Type B pancreatic cell (in vitro differentiated cells): ENCODE measurements around the gene MEI1. TPM values are rescaled to one million over a fixed set of nuclear protein-coding genes. Genes with fewer than 3 reads are reported as not detected.

Source experiments
- DNase-seq: peaks from one replicate; pipeline ENCODE4 v3.0.0; 2021; ENCODE audit warnings: mixed read lengths; ENCODE audit not compliant: unreplicated experiment; ENCODE audit errors: extremely low spot score
- H3K27ac Mint-ChIP-seq: 2 replicates; pipeline ENCODE4 v1.8.0; 2021; ENCODE audit warnings: mild to moderate bottlenecking, mixed read lengths
- H3K27me3 Mint-ChIP-seq: 2 replicates; pipeline ENCODE4 v1.8.0; 2021; ENCODE audit warnings: mixed read lengths
- H3K36me3 Mint-ChIP-seq: 2 replicates; pipeline ENCODE4 v1.8.0; 2021; ENCODE audit warnings: mixed read lengths
- H3K4me1 Mint-ChIP-seq: one replicate; pipeline ENCODE4 v1.8.0; 2021; ENCODE audit warnings: mixed read lengths; ENCODE audit not compliant: unreplicated experiment
- H3K4me3 Mint-ChIP-seq: 2 replicates; pipeline ENCODE4 v1.8.0; 2021; ENCODE audit warnings: mild to moderate bottlenecking, mixed read lengths
- H3K9me3 Mint-ChIP-seq: 2 replicates; pipeline ENCODE4 v1.8.0; 2021; ENCODE audit warnings: mixed read lengths
- CTCF ChIP-seq: fragments of 200-600 bp; sonication (generic); conservative IDR thresholded peaks from 2 replicates; pipeline ENCODE4 v1.5.0; 2021; ENCODE audit warnings: antibody characterized with exemption, mild to moderate bottlenecking
- total RNA-seq: library from RNA; stranded (reverse); gene quantifications from 2 replicates; pipeline ENCODE4 v1.2.1, GENCODE V29; 2021; ENCODE audit warnings: low replicate concordance

Gene MEI1
- total RNA-seq, 1 donor from 2014 or later, result 1.2 TPM

DNA sequence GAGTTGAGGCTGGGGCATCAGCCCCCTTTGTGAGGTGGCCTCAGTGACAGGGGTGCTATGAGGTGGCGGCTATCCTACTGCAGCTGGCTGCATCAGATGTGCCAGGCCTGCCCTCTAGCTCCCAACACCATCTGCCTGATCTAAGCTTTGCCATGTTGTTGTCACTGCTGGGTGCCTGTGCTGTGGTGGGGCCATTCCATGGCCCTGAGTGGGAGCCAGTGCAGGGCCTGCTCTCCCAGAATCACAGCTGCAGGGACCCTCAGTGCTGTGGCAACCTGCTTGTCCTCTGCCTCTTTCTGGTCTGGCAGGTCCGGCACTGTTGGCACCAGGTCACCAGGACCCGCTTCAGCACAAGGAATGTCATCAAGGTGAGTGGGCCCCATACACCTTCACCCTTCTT is 8.8 kb upstream of the MEI1 start:
- Mint-ChIP-seq H3K36me3 (peaks cover 3% of the 10 kb centered on the region), H3K27ac (peak overlapping the region; percentile 71), H3K27me3 (no peaks in the 10 kb centered on the region), H3K4me3 (peak overlapping the region; percentile 74), H3K4me1 (peaks cover 19% of the 10 kb centered on the region), H3K9me3 (no peaks in the 10 kb centered on the region)
- no peak for DNase-seq
- no peak for TF ChIP-seq CTCF

- Mint-ChIP-seq H3K27me3 (no peaks in the 10 kb centered on the region), H3K9me3 (no peaks in the 10 kb centered on the region), H3K27ac (no peak overlapping the region), H3K4me3 (no peak overlapping the region), H3K4me1 (peaks cover 9% of the 10 kb centered on the region), H3K36me3 (no peaks in the 10 kb centered on the region)
- DNase-seq, result no peak
- no peak for TF ChIP-seq CTCF
These were observed 4.1 kb upstream of the MEI1 start for GRCh38 chr22:41695211-41695610.

- Mint-ChIP-seq H3K36me3 (no peaks in the 10 kb centered on the region), H3K9me3 (no peaks in the 10 kb centered on the region), H3K27ac (peak overlapping the region; percentile 79), H3K4me1 (peaks cover 8% of the 10 kb centered on the region), H3K27me3 (no peaks in the 10 kb centered on the region), H3K4me3 (peak overlapping the region; percentile 80)
- DNase-seq, result no peak
- no peak for TF ChIP-seq CTCF
These were observed 2.6 kb upstream of the MEI1 start for GRCh38 chr22:41696703-41697102.

- Mint-ChIP-seq H3K27ac (peak overlapping the region; percentile 79), H3K36me3 (no peaks in the 10 kb centered on the region), H3K9me3 (no peaks in the 10 kb centered on the region), H3K4me1 (peaks cover 8% of the 10 kb centered on the region), H3K4me3 (peak overlapping the region; percentile 80), H3K27me3 (no peaks in the 10 kb centered on the region)
- peak; percentile 100 for TF ChIP-seq CTCF
- DNase-seq, result peak; percentile 96
These were observed 2.1 kb upstream of the MEI1 start for GRCh38 chr22:41697126-41697775.

DNA sequence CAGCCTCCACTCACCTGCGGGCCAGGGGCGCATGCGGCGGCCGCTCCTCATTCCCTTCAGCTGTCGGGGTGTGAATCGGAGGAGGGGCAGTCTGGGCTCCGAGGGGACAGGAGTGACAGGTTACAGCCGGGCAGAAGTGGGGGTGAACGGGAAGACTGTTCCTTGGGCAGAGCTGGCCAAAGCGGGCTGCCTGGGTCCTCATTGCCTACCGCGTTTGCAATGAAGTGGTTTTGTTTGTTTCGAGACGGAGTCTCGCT is 733 bp downstream of the MEI1 start:
- Mint-ChIP-seq H3K27ac (no peak overlapping the region), H3K36me3 (no peaks in the 10 kb centered on the region), H3K9me3 (no peaks in the 10 kb centered on the region), H3K4me3 (no peak overlapping the region), H3K27me3 (no peaks in the 10 kb centered on the region), H3K4me1 (peaks cover 8% of the 10 kb centered on the region)
- no peak for DNase-seq
- no peak for TF ChIP-seq CTCF

- Mint-ChIP-seq H3K9me3 (no peaks in the 10 kb centered on the region), H3K4me3 (no peak overlapping the region), H3K27me3 (peaks cover 3% of the 10 kb centered on the region), H3K36me3 (no peaks in the 10 kb centered on the region), H3K4me1 (no peaks in the 10 kb centered on the region), H3K27ac (no peak overlapping the region)
- DNase-seq, result no peak
- no peak for TF ChIP-seq CTCF
These were observed 3.5 kb downstream of the MEI1 start for GRCh38 chr22:41702763-41703162.
